Spleen (tissue), 11 donors: ENCODE results near the gene FSTL4. TPM values are rescaled to one million over a fixed set of nuclear protein-coding genes. Genes with fewer than 3 reads are reported as not detected.

Source experiments
- DNase-seq: peaks from one replicate; pipeline ENCODE4 v3.0.0-alpha.2; 2020
- H3K27ac ChIP-seq, 8 donors: fragments of 200-600 bp; sonication (generic) in 7 of 8; 1 replicate in 4 of 8; 2 replicates in 4 of 8; pipeline versions ENCODE4 v1.5.0 to v1.8.0; 2016 to 2021; ENCODE audit warnings: inconsistent platforms in 4 of 8, mild to moderate bottlenecking in 4 of 8, moderate library complexity in 1 of 8
- H3K27me3 ChIP-seq, 7 donors: fragments of 200-600 bp; sonication (generic) in 6 of 7; replicated peaks in 1 of 7; 1 replicate in 4 of 7; 2 replicates in 3 of 7; pipeline versions ENCODE4 v1.5.0 to v1.8.0; 2016 to 2021; ENCODE audit warnings: inconsistent platforms in 3 of 7, mild to moderate bottlenecking in 1 of 7
- H3K36me3 ChIP-seq, 6 donors: fragments of 200-600 bp; sonication (generic) in 5 of 6; 1 replicate in 4 of 6; 2 replicates in 2 of 6; pipeline versions ENCODE4 v1.5.0 to v1.8.0; 2016 to 2021; ENCODE audit warnings: inconsistent platforms in 2 of 6
- H3K4me1 ChIP-seq, 6 donors: fragments of 200-600 bp; sonication (generic) in 5 of 6; 1 replicate in 3 of 6; 2 replicates in 3 of 6; pipeline versions ENCODE4 v1.5.0 to v1.8.0; 2016 to 2021; ENCODE audit warnings: inconsistent platforms in 3 of 6
- H3K4me3 ChIP-seq, 8 donors: fragments of 200-600 bp; sonication (generic) in 7 of 8; 1 replicate in 4 of 8; 2 replicates in 4 of 8; pipeline versions ENCODE4 v1.5.0 to v1.8.0; 2016 to 2021; ENCODE audit warnings: inconsistent platforms in 4 of 8, mild to moderate bottlenecking in 4 of 8, moderate library complexity in 2 of 8
- H3K9me3 ChIP-seq, 8 donors: fragments of 200-600 bp; sonication (generic) in 7 of 8; 1 replicate in 4 of 8; 2 replicates in 4 of 8; pipeline versions ENCODE4 v1.5.0 to v1.8.0; 2016 to 2021; ENCODE audit warnings: inconsistent platforms in 4 of 8
- POLR2A ChIP-seq, 3 donors: fragments of 450-650 bp; IDR thresholded peaks; one replicate each; pipeline ENCODE4 v1.5.1; 2017; ENCODE audit warnings: antibody characterized with exemption in 3 of 3, mild to moderate bottlenecking in 1 of 3
- POLR2AphosphoS5 ChIP-seq, 3 donors: sonication (generic); formaldehyde crosslinking; IDR thresholded peaks; one replicate each; pipeline ENCODE4 v1.5.1; 2017; ENCODE audit warnings: antibody characterized with exemption in 3 of 3
- WGBS, 5 donors: extraction: QIAGEN DNeasy Blood & Tissue Kit in 3 of 5; methylation state at CpG; one replicate each; pipeline versions ENCODE4 v1.1.5 to v1.1.7; 2013 to 2018; 5-methylcytosine and 5-hydroxymethylcytosine counted together
- intact Hi-C: fragments of 100-400 bp; cut with DNase I; formaldehyde crosslinking; loops from one replicate; pipeline ENCODE4 v1.15.0; 2023; ENCODE audit warnings: low total_unique reads
- polyA plus RNA-seq, 3 donors: library from polyadenylated mRNA; stranded (reverse); fragments of 200-250 nt; gene quantifications; one replicate each; pipeline ENCODE4 v1.2.1, GENCODE V29; 2013
- total RNA-seq, 7 donors: library from RNA; depleted of rRNA in 3 of 7; stranded (reverse); fragments of >200 nt in 3 of 7; fragmentation: NEBNext Ultra II Directional in 4 of 7; extraction: Animal tissue kit (Norgen Biotek cat#: 25700) in 4 of 7; gene quantifications; one replicate each; pipeline versions ENCODE4 v1.1.0 to v1.2.1, GENCODE V29; 2016 to 2021
- TF ChIP-seq, protein P1 (sequence below), 11 experiments: fragments of 200-600 bp in 7 of 11; fragments of 450-650 bp in 4 of 11; sonication (generic) in 4 of 11; IDR thresholded peaks in 8 of 11; conservative IDR thresholded peaks in 3 of 11; 1 replicate in 7 of 11; 2 replicates in 4 of 11; pipeline versions ENCODE4 v1.4.0 to v1.8.0; 2016 to 2021; ENCODE audit warnings: antibody characterized with exemption in 11 of 11, inconsistent platforms in 4 of 11, mild to moderate bottlenecking in 1 of 11
- donor health status: healthy with polysubstance abuse.
- donor health status: DM: no; HTN: no; CAD: no; lungs with moderate emphysema.
- donor health status: DM: no; HTN: no; CAD: no.
- donor health status: Bipolar disorder and iron deficiency.
- donor health status: healthy.
- donor health status: DM: no; HTN: no; CAD: no.
- donor health status: DM: yes; HTN: yes; CAD: no.

The FSTL4 gene
- total and polyA plus RNA-seq, 10 donors = under 0.01 to 1.0 (median 0.37) TPM; not detected in 4

DNA sequence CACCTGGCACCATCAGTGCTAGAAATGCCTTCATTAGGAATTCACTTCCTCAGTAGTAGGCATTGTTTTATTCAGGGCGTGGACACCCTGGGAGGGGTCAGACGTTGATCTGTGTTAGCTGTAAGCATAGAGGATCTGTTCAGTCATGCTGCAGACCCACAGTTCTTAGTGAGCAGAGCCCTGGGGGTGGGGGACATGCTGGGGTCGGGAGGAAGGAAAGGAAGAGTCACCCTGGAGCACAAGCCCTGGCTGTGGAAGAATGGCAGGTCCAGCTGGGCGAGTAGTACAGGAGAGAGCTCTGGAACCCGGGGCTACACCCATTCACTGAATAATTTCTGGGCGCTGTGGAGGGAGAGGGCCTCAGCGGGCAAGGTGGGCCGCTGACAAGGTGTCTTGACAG, 172.5 kb downstream of the FSTL4 start:
- intact Hi-C loops = no loop called here
- Histone ChIP-seq H3K4me3 (no peak overlapping the region), H3K36me3 (no peaks in the 10 kb centered on the region), H3K4me1 (no peaks in the 10 kb centered on the region), H3K27me3 (no peaks in the 10 kb centered on the region), H3K9me3 (no peaks in the 10 kb centered on the region), H3K27ac (no peak overlapping the region)
- TF ChIP-seq, protein P1, sequence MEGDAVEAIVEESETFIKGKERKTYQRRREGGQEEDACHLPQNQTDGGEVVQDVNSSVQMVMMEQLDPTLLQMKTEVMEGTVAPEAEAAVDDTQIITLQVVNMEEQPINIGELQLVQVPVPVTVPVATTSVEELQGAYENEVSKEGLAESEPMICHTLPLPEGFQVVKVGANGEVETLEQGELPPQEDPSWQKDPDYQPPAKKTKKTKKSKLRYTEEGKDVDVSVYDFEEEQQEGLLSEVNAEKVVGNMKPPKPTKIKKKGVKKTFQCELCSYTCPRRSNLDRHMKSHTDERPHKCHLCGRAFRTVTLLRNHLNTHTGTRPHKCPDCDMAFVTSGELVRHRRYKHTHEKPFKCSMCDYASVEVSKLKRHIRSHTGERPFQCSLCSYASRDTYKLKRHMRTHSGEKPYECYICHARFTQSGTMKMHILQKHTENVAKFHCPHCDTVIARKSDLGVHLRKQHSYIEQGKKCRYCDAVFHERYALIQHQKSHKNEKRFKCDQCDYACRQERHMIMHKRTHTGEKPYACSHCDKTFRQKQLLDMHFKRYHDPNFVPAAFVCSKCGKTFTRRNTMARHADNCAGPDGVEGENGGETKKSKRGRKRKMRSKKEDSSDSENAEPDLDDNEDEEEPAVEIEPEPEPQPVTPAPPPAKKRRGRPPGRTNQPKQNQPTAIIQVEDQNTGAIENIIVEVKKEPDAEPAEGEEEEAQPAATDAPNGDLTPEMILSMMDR (IDR thresholded peaks at IDR 0.05 in 8 of 11, conservative IDR thresholded peaks at IDR 0.05 in 3 of 11) = no peak
- TF ChIP-seq POLR2AphosphoS5 (IDR thresholded peaks at IDR 0.05) = no peak
- no peak for TF ChIP-seq POLR2A (IDR thresholded peaks at IDR 0.05)
- 69 to 88% (median 73%) methylated on average over 8 of the region's 8 CpGs for WGBS, 5 donors
- DNase-seq = no peak

DNA sequence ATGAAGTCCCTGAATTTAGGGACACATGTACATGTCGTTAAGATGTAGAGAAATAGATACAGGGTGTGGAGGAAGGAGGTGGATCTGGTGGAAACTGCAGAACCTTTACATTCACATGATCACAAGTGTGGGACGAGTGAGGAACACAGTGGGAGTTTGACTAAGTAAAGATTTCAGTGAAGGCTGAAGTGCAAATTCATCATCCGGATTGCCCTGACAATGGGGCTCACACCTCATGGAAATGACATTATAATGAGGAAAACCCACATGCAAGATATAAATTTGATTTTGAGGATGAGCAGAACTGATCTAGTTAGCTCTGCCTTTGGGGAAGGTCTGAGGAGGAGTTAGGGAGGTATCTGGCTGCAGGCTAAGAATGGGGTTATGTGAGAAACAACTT, 173.9 kb downstream of the FSTL4 start:
- DNase-seq = no peak
- Histone ChIP-seq H3K9me3 (no peaks in the 10 kb centered on the region), H3K36me3 (no peaks in the 10 kb centered on the region), H3K27me3 (no peaks in the 10 kb centered on the region), H3K4me3 (no peak overlapping the region), H3K4me1 (no peaks in the 10 kb centered on the region), H3K27ac (no peak overlapping the region)
- TF ChIP-seq, protein P1 (IDR thresholded peaks at IDR 0.05 in 8 of 11, conservative IDR thresholded peaks at IDR 0.05 in 3 of 11) = no peak
- TF ChIP-seq POLR2A (IDR thresholded peaks at IDR 0.05) = no peak
- no peak for TF ChIP-seq POLR2AphosphoS5 (IDR thresholded peaks at IDR 0.05)
- WGBS, 5 donors = 77 to 93% (median 85%) methylated on average over 3 of the region's 3 CpGs
- intact Hi-C loops = no loop called here

DNA sequence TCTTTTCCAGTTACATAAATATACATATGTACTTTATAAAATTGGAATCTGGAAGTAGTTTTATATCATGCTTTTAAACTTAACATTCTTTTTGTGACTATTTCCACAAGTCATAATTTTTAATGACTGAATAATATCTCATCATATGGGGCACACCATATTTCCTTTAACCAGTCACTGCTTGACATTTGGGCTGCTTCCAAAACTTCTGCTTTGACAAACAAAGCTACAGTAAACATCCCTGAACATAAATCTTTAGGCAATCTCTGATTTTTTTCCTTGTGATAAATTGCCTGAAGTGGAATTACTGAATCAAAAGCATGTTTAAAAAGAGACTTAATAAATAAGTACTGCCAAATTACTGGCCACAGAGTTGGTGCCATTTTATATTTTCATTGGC, 178.0 kb downstream of the FSTL4 start:
- TF ChIP-seq, protein P1 (IDR thresholded peaks at IDR 0.05 in 8 of 11, conservative IDR thresholded peaks at IDR 0.05 in 3 of 11) = no peak
- TF ChIP-seq POLR2AphosphoS5 (IDR thresholded peaks at IDR 0.05) (no peak), POLR2A (IDR thresholded peaks at IDR 0.05) (no peak)
- no peak overlapping the region for H3K4me3 ChIP-seq
- DNase-seq = no peak
- H3K4me1 ChIP-seq = no peaks in the 10 kb centered on the region
- no peaks in the 10 kb centered on the region for H3K36me3 ChIP-seq
- intact Hi-C loops = no loop called here
- H3K9me3 ChIP-seq = no peaks in the 10 kb centered on the region
- H3K27me3 ChIP-seq = no peaks in the 10 kb centered on the region
- H3K27ac ChIP-seq = no peak overlapping the region

DNA sequence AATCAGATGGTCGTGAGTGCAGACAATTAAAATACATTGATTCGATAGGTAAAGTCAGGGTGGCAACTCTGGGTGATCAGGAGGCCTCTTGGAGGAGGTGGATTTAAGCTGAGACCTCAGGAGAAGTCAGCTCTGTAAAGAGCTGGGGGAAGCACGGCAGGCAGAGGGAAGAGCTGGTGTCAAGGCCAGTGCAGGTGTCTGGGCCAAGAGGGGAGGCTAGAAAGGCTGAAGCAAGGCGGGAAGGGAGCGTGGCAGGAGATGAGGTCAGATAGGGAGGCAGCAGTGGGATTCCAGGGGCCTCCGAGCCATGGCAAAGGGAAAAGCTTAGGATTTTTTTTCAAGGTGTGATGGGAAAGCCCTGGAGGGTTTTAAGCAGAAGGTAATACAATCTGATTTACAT, 178.7 kb downstream of the FSTL4 start:
- WGBS, 5 donors = 71 to 80% (median 77%) methylated on average over 6 of the region's 6 CpGs
- H3K36me3 ChIP-seq = no peaks in the 10 kb centered on the region
- TF ChIP-seq POLR2A (IDR thresholded peaks at IDR 0.05) = no peak
- H3K4me1 ChIP-seq = no peaks in the 10 kb centered on the region
- H3K27ac ChIP-seq = no peak overlapping the region
- no peak for DNase-seq
- no peaks in the 10 kb centered on the region for H3K27me3 ChIP-seq
- intact Hi-C loops = no loop called here
- H3K9me3 ChIP-seq = no peaks in the 10 kb centered on the region
- no peak overlapping the region for H3K4me3 ChIP-seq

DNA sequence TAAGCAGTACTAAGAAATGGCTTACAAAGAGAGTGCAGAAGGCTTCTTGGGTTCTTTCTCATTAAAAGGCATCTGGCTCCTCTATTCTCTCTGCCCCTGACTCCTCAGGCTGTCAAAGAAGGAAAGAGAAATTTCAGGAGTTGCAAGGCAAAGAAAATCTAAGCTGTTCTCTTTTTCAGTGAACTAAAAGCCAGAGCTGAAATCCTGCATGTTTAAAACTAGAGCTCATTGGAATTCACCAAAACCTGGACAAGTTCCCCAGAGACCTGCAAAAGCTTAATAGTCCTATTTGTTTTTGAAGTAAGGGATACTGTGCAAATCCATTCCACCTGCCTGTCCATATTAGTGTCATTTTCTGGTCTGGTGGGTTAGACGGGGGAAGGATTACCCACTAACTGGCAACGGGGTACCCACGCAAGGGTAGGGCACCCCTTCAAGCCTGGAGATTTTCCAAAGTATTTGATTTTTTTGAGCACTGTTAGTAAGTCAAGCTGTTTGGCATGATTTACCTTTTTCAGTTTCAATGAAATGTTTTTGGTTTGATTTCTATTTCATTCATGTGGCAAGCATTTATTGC, 179.3 kb downstream of the FSTL4 start:
- Histone ChIP-seq H3K27me3 (no peaks in the 10 kb centered on the region), H3K4me3 (no peak overlapping the region), H3K36me3 (no peaks in the 10 kb centered on the region), H3K4me1 (no peaks in the 10 kb centered on the region), H3K27ac (no peak overlapping the region), H3K9me3 (no peaks in the 10 kb centered on the region)
- TF ChIP-seq, protein P1 (IDR thresholded peaks at IDR 0.05 in 8 of 11, conservative IDR thresholded peaks at IDR 0.05 in 3 of 11) = no peak
- no peak for TF ChIP-seq POLR2A (IDR thresholded peaks at IDR 0.05)
- no peak for TF ChIP-seq POLR2AphosphoS5 (IDR thresholded peaks at IDR 0.05)
- 86 to 97% (median 91%) methylated on average over 3 of the region's 3 CpGs for WGBS, 5 donors
- DNase-seq = no peak
- intact Hi-C loops = no loop called here
